Natural killer cell (primary cell): Measurements from ENCODE around the gene KIF1B. TPM values are rescaled to one million over a fixed set of nuclear protein-coding genes. Genes with fewer than 3 reads are reported as not detected.
"Not testable (repeated sequence)": the region's sequence is repeated elsewhere in the genome, so short reads cannot be mapped to it uniquely, and the experiment has no call there.

ENCODE experiments used
- ATAC-seq, 3 donors: fragments of 150-1000 bp in 2 of 3; fragments of 200-7000 bp in 1 of 3; cut with Tn5 transposase; 1 replicate in 1 of 3; 2 replicates in 2 of 3; pipeline ENCODE4 v1.10.0; 2021; ENCODE audit warnings: mild to moderate bottlenecking in 2 of 3, moderate library complexity in 2 of 3
- DNase-seq, 2 donors: peaks; one replicate each; pipeline versions ENCODE4 v3.0.0 to v3.0.0-alpha.2; 2013 to 2021; ENCODE audit warnings: mixed read lengths in 1 of 2
- H3K27ac ChIP-seq: one replicate; pipeline ENCODE4 v1.5.1; 2013; ENCODE audit warnings: mild to moderate bottlenecking, low read length
- H3K27me3 ChIP-seq: one replicate; pipeline ENCODE4 v1.6.1; 2013; ENCODE audit warnings: low read length; ENCODE audit not compliant: control insufficient read depth, insufficient read depth
- H3K36me3 ChIP-seq: one replicate; pipeline ENCODE4 v1.6.1; 2013; ENCODE audit warnings: low read length; ENCODE audit not compliant: control insufficient read depth, insufficient read depth
- H3K4me1 ChIP-seq: one replicate; pipeline ENCODE4 v1.6.1; 2013; ENCODE audit warnings: low read length; ENCODE audit not compliant: control insufficient read depth, insufficient read depth
- H3K4me3 ChIP-seq: one replicate; pipeline ENCODE4 v1.5.1; 2013; ENCODE audit warnings: low read length
- H3K9me3 ChIP-seq: one replicate; pipeline ENCODE4 v1.6.1; 2013; ENCODE audit warnings: low read length; ENCODE audit not compliant: control insufficient read depth, insufficient read depth
- H3K27ac Mint-ChIP-seq, 2 donors: one replicate each; pipeline ENCODE4 v1.8.0; 2022; ENCODE audit warnings: mild to moderate bottlenecking in 2 of 2, mixed read lengths in 2 of 2, moderate library complexity in 1 of 2
- H3K27me3 Mint-ChIP-seq, 2 donors: one replicate each; pipeline ENCODE4 v1.8.0; 2022; ENCODE audit warnings: low read depth in 2 of 2, mixed read lengths in 2 of 2
- H3K36me3 Mint-ChIP-seq: one replicate; pipeline ENCODE4 v1.8.0; 2022; ENCODE audit warnings: mixed read lengths
- H3K4me1 Mint-ChIP-seq, 2 donors: one replicate each; pipeline ENCODE4 v1.8.0; 2022; ENCODE audit warnings: mixed read lengths in 2 of 2
- H3K4me3 Mint-ChIP-seq: one replicate; pipeline ENCODE4 v1.8.0; 2022; ENCODE audit warnings: mild to moderate bottlenecking, moderate library complexity, mixed read lengths
- H3K9me3 Mint-ChIP-seq, 2 donors: one replicate each; pipeline ENCODE4 v1.8.0; 2022; ENCODE audit warnings: mixed read lengths in 2 of 2
- WGBS: methylation state at CpG from one replicate; pipeline ENCODE4 v1.1.7; 2013; ENCODE audit warnings: missing lambda C conversion rate; ENCODE audit not compliant: insufficient coverage; 5-methylcytosine and 5-hydroxymethylcytosine counted together
- intact Hi-C: fragments of 100-400 bp; cut with micrococcal nuclease; formaldehyde crosslinking; loops from one replicate; pipeline ENCODE4 v1.14.2; 2022
- total RNA-seq, 4 donors: library from RNA; stranded (reverse); fragments of 120-200 nt in 1 of 4; gene quantifications; one replicate each; pipeline versions ENCODE4 v1.2.3 to v1.2.4, GENCODE V29; 2013 to 2022
- TF ChIP-seq, protein P1 (sequence below): fragments of 200-600 bp; IDR thresholded peaks from one replicate; pipeline ENCODE4 v1.8.0; 2022; ENCODE audit warnings: antibody characterized with exemption

KIF1B gene
- total RNA-seq, 3 donors from 2014 or later (not counting 1 experiment from before 2014, with no cell fraction given): 15.2 to 22.0 (median 16.3) TPM

DNA sequence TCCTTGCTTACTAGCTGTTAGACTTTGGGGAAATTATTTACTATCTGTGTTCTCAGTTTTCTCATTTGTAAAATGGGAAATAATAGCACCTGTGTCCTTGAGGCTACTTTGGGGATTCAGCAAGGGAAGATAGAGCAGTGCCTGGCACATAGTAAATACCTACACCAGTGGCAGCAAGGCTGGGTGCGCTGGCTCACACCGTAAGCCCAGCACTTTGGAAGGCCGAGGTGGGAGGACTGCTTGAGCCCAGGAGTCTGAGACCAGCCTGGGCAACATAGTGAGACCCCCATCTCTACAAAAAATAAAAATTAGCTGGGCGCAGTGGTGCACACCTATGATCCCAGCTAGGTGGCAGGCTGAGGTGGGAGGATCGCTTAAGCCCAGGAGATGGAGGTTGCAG is 211.3 kb downstream of the KIF1B start:
- ATAC-seq (no peak), DNase-seq (no peak)
- H3K4me3 ChIP-seq: no peak overlapping the region
- Mint-ChIP-seq H3K4me3 (no peak overlapping the region), H3K36me3 (peaks cover 13% of the 10 kb centered on the region), H3K27me3 (no peaks in the 10 kb centered on the region), H3K27ac (no peak overlapping the region), H3K9me3 (no peaks in the 10 kb centered on the region), H3K4me1 (no peaks in the 10 kb centered on the region)
- no peaks in the 10 kb centered on the region for H3K27me3 ChIP-seq
- H3K36me3 ChIP-seq: peaks cover 23% of the 10 kb centered on the region
- WGBS: 92% methylated on average over 5 of the region's 5 CpGs
- H3K9me3 ChIP-seq: no peaks in the 10 kb centered on the region
- TF ChIP-seq, protein P1, sequence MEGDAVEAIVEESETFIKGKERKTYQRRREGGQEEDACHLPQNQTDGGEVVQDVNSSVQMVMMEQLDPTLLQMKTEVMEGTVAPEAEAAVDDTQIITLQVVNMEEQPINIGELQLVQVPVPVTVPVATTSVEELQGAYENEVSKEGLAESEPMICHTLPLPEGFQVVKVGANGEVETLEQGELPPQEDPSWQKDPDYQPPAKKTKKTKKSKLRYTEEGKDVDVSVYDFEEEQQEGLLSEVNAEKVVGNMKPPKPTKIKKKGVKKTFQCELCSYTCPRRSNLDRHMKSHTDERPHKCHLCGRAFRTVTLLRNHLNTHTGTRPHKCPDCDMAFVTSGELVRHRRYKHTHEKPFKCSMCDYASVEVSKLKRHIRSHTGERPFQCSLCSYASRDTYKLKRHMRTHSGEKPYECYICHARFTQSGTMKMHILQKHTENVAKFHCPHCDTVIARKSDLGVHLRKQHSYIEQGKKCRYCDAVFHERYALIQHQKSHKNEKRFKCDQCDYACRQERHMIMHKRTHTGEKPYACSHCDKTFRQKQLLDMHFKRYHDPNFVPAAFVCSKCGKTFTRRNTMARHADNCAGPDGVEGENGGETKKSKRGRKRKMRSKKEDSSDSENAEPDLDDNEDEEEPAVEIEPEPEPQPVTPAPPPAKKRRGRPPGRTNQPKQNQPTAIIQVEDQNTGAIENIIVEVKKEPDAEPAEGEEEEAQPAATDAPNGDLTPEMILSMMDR: no peak
- H3K4me1 ChIP-seq: no peaks in the 10 kb centered on the region
- no peak overlapping the region for H3K27ac ChIP-seq
- intact Hi-C loops: loop anchor here (10.0 kb wide), 1 partner anchor 927 kb away; no protein-coding TSS in a partner anchor

DNA sequence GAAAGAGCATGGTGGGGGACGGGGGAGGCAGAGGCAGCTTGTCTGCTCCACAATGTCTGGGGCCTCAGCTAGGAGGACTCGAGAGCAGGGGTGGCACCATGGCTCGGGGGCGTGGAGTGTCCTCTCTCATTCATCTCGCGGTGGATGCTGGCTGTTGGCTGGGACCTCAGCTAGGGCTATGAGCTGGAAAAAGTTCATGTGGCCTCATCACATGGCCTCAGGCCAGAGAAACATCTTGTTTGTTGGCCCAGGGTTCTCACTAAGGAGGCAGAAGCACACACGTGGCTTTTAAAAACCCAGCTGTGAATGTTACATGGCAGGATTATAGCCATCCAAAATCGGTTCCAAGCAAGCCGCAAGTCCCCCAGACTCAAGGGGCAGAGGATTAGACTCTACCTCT is 213.7 kb downstream of the KIF1B start:
- intact Hi-C loops: loop anchor here (10.0 kb wide), 1 partner anchor 929 kb away; no protein-coding TSS in a partner anchor
- Histone ChIP-seq H3K9me3 (no peaks in the 10 kb centered on the region), H3K27ac (no peak overlapping the region), H3K27me3 (no peaks in the 10 kb centered on the region), H3K4me1 (no peaks in the 10 kb centered on the region), H3K4me3 (no peak overlapping the region), H3K36me3 (peaks cover 10% of the 10 kb centered on the region)
- DNase-seq (no peak), ATAC-seq (no peak)
- Mint-ChIP-seq H3K9me3 (no peaks in the 10 kb centered on the region), H3K27ac (no peak overlapping the region), H3K27me3 (no peaks in the 10 kb centered on the region), H3K4me1 (peaks cover 0 to 4% of the 10 kb centered on the region in 2 donors), H3K4me3 (no peak overlapping the region), H3K36me3 (peaks cover 13% of the 10 kb centered on the region)
- 88% methylated on average over 9 of the region's 9 CpGs for WGBS
- TF ChIP-seq, protein P1: no peak

DNA sequence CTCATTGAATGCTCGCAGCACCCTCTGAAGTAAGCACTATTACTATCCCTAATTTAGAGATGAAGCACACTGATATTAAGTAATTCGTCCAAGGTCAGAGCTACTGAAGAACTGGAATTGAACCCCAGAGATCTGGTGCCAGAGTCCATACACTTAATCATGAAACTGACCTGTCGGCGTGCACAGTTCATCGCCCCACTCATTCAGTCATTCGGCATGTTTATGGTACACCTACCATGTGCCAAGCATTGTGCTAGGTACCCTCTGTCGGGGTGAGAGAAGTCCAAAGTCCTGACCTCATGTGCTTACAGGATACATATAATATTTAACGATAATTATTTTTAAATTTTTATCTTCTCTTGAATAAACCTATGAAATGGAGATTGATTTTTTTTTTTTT is 214.3 kb downstream of the KIF1B start:
- Histone ChIP-seq H3K4me1 (peaks cover 2% of the 10 kb centered on the region), H3K27ac (no peak overlapping the region), H3K4me3 (no peak overlapping the region), H3K27me3 (no peaks in the 10 kb centered on the region), H3K36me3 (peaks cover 6% of the 10 kb centered on the region), H3K9me3 (no peaks in the 10 kb centered on the region)
- TF ChIP-seq, protein P1: no peak
- 94% methylated on average over 6 of the region's 8 CpGs for WGBS
- intact Hi-C loops: loop anchor here (10.0 kb wide), 1 partner anchor 930 kb away; no protein-coding TSS in a partner anchor
- Mint-ChIP-seq H3K27ac (no peak overlapping the region), H3K4me3 (no peak overlapping the region), H3K4me1 (peaks cover 2 to 4% of the 10 kb centered on the region in 2 donors), H3K27me3 (no peaks in the 10 kb centered on the region), H3K9me3 (no peaks in the 10 kb centered on the region), H3K36me3 (peaks cover 7% of the 10 kb centered on the region)
- DNase-seq (no peak), ATAC-seq (no peak)

DNA sequence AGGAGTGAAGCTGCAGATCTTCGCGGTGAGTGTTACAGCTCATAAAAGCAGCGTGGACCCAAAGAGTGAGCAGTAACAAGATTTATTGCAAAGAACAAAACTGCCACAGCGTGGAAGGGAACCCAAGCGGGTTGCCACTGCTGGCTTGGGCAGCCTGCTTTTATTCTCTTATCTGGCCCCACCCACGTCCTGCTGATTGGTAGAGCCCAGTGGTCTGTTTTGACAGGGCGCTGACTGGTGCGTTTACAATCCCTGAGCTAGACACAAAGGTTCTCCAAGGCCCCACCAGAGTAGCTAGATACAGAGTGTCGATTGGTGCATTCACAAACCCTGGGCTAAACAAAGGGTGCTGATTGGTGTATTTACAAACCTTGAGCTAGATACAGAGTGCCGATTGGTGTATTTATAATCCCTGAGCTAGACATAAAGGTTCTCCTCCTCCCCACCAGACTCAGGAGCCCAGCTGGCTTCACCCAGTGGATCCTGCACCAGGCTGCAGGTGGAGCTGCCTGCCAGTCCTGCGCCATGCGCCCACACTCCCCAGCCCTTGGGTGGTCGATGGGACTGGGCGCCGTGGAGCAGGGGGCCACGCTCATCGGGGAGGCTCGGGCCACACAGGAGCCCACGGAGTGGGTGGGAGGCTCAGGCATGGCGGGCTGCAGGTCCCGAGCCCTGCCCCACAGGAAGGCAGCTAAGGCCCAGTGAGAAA is 215.6 kb downstream of the KIF1B start:
- not testable (repeated sequence) for H3K4me3 ChIP-seq, ATAC-seq, H3K9me3 ChIP-seq, H3K27me3 Mint-ChIP-seq, DNase-seq, H3K9me3 Mint-ChIP-seq, H3K27me3 ChIP-seq, H3K36me3 Mint-ChIP-seq, H3K36me3 ChIP-seq, H3K27ac ChIP-seq, H3K27ac Mint-ChIP-seq, H3K4me3 Mint-ChIP-seq
- intact Hi-C loops: loop anchor here (10.0 kb wide), 1 partner anchor 931 kb away; no protein-coding TSS in a partner anchor
- 86% methylated on average over 21 of the region's 21 CpGs for WGBS
- H3K4me1 Mint-ChIP-seq: peaks cover 13 to 14% of the 10 kb centered on the region in 2 donors
- peaks cover 12% of the 10 kb centered on the region for H3K4me1 ChIP-seq

DNA sequence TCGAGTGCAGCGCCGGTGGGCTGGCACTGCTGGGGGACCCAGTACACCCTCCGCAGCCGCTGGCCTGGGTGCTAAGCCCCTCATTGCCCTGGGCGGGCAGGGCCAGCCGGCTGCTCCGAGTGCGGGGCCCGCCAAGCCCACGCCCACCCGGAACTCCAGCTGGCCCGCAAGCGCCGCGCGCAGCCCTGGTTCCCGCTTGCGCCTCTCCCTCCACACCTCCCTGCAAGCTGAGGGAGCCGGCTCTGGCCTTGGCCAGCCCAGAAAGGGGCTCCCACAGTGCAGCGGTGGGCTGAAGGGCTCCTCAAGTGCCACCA is 216.1 kb downstream of the KIF1B start:
- H3K27me3 Mint-ChIP-seq, H3K4me3 Mint-ChIP-seq, DNase-seq, H3K36me3 ChIP-seq, H3K27ac Mint-ChIP-seq, H3K27me3 ChIP-seq, H3K9me3 ChIP-seq, H3K27ac ChIP-seq, H3K9me3 Mint-ChIP-seq, H3K36me3 Mint-ChIP-seq, H3K4me3 ChIP-seq, ATAC-seq: not testable (repeated sequence)
- H3K4me1 Mint-ChIP-seq: peaks cover 17% of the 10 kb centered on the region in 2 donors
- peaks cover 17% of the 10 kb centered on the region for H3K4me1 ChIP-seq
- intact Hi-C loops: loop anchor here (10.0 kb wide), 1 partner anchor 932 kb away; no protein-coding TSS in a partner anchor
- WGBS: 96% methylated on average over 21 of the region's 21 CpGs
